Pancreas (tissue), 10 donors: ENCODE data around the gene PDE6D. TPM values are rescaled to one million over a fixed set of nuclear protein-coding genes. Genes with fewer than 3 reads are reported as not detected.

ENCODE experiments used
- ATAC-seq, 4 donors: fragments of 200-7000 bp; cut with Tn5 transposase; one replicate each; pipeline versions ENCODE4 v1.8.0 to v1.9.1; 2020; ENCODE audit warnings: mild to moderate bottlenecking in 4 of 4, moderate library complexity in 4 of 4
- DNase-seq, 6 donors: peaks; one replicate each; pipeline ENCODE4 v3.0.0-alpha.2; 2020
- FAIRE-seq: peaks from 2 replicates; lab custom pipeline; 2012; peaks lifted over from hg19 to GRCh38; lab: Jason Lieb, UNC
- H3K27ac ChIP-seq, 4 donors: fragments of 200-600 bp; sonication (generic); 1 replicate in 3 of 4; 2 replicates in 1 of 4; pipeline versions ENCODE4 v1.5.0 to v1.8.0; 2020
- H3K27me3 ChIP-seq, 4 donors: fragments of 200-600 bp; one replicate each; pipeline ENCODE4 v1.8.0; 2021
- H3K36me3 ChIP-seq, 3 donors: fragments of 200-600 bp; sonication (generic) in 1 of 3; one replicate each; pipeline versions ENCODE4 v1.5.0 to v1.8.0; 2020 to 2021
- H3K4me1 ChIP-seq, 3 donors: fragments of 200-600 bp; one replicate each; pipeline ENCODE4 v1.8.0; 2021
- H3K4me3 ChIP-seq, 4 donors: fragments of 200-600 bp; sonication (generic) in 2 of 4; one replicate each; pipeline versions ENCODE4 v1.5.0 to v1.8.0; 2020 to 2021
- H3K9me3 ChIP-seq, 4 donors: fragments of 200-600 bp; one replicate each; pipeline ENCODE4 v1.8.0; 2021
- WGBS, 2 donors: extraction: QIAGEN DNeasy Blood & Tissue Kit; methylation state at CpG; one replicate each; pipeline ENCODE4 v1.1.7; 2013; 5-methylcytosine and 5-hydroxymethylcytosine counted together
- intact Hi-C, 3 donors: fragments of 100-400 bp; cut with DNase I; formaldehyde crosslinking; loops; one replicate each; pipeline versions ENCODE4 v1.11.1 to v1.14.2; 2022
- polyA plus RNA-seq, 2 donors: library from polyadenylated mRNA; stranded (reverse); fragments of 200-250 nt; gene quantifications; one replicate each; pipeline ENCODE4 v1.2.3, GENCODE V29; 2013
- total RNA-seq, 6 donors: library from RNA; stranded (reverse); fragmentation: NEBNext Ultra II Directional in 4 of 6; extraction: Animal tissue kit (Norgen Biotek cat#: 25700) in 4 of 6; gene quantifications; one replicate each; pipeline versions ENCODE4 v1.2.1 to v1.2.4, GENCODE V29; 2021 to 2023
- TF ChIP-seq, protein P1 (sequence below), 4 donors: fragments of 200-600 bp; sonication (generic) in 3 of 4; IDR thresholded peaks; one replicate each; pipeline versions ENCODE4 v1.5.0 to v1.8.0; 2021; ENCODE audit warnings: antibody characterized with exemption in 4 of 4
- donor health status: healthy with polysubstance abuse.
- donor health status: DM: no; HTN: no; CAD: no; lungs with moderate emphysema.
- donor health status: DM: no; HTN: no; CAD: no.
- donor health status: control.
- donor health status: control.
- donor health status: Bipolar disorder and iron deficiency.
- donor health status: DM: yes; HTN: yes; CAD: no.
- donor health status: DM: no; HTN: no; CAD: no.
- donor health status: DM: no; HTN: no; CAD: no.
- donor health status: DM: yes; HTN: yes; CAD: no.

The PDE6D gene
- total and polyA plus RNA-seq, 8 donors = 5.6 to 14.0 (median 7.6) TPM

DNA sequence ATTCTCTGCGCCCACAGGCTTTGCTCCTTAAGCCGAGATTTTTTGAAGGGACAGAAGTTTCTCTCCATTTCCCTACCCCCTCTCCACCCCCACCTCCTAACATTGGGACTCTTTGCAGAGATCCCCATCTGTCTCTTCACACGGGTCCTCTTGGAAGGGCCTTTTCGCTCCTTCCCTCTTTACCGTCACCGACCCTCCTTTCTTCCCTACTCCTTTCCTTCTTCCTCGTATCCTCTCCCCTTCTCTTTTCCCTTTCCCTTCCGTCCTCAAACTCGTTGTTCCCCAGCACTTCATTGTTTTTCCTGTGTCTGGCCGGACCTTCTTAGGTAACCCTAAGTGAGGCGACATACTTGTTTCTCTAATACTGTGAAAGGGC, 5.8 kb upstream of the PDE6D start:
- Histone ChIP-seq H3K9me3 (no peaks in the 10 kb centered on the region), H3K36me3 (no peaks in the 10 kb centered on the region), H3K4me1 (peaks cover 0 to 28% (median 25%) of the 10 kb centered on the region in 3 donors), H3K27ac (no peak overlapping the region), H3K27me3 (no peaks in the 10 kb centered on the region), H3K4me3 (peak overlapping the region; percentile 81 to 96 (median 88))
- FAIRE-seq = no peak
- 9 to 12% methylated on average over 11 of the region's 11 CpGs for WGBS, 2 donors
- DNase-seq = no peak
- ATAC-seq = no peak
- intact Hi-C loops = no loop called here
- TF ChIP-seq, protein P1, sequence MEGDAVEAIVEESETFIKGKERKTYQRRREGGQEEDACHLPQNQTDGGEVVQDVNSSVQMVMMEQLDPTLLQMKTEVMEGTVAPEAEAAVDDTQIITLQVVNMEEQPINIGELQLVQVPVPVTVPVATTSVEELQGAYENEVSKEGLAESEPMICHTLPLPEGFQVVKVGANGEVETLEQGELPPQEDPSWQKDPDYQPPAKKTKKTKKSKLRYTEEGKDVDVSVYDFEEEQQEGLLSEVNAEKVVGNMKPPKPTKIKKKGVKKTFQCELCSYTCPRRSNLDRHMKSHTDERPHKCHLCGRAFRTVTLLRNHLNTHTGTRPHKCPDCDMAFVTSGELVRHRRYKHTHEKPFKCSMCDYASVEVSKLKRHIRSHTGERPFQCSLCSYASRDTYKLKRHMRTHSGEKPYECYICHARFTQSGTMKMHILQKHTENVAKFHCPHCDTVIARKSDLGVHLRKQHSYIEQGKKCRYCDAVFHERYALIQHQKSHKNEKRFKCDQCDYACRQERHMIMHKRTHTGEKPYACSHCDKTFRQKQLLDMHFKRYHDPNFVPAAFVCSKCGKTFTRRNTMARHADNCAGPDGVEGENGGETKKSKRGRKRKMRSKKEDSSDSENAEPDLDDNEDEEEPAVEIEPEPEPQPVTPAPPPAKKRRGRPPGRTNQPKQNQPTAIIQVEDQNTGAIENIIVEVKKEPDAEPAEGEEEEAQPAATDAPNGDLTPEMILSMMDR (IDR thresholded peaks at IDR 0.05) = no peak

DNA sequence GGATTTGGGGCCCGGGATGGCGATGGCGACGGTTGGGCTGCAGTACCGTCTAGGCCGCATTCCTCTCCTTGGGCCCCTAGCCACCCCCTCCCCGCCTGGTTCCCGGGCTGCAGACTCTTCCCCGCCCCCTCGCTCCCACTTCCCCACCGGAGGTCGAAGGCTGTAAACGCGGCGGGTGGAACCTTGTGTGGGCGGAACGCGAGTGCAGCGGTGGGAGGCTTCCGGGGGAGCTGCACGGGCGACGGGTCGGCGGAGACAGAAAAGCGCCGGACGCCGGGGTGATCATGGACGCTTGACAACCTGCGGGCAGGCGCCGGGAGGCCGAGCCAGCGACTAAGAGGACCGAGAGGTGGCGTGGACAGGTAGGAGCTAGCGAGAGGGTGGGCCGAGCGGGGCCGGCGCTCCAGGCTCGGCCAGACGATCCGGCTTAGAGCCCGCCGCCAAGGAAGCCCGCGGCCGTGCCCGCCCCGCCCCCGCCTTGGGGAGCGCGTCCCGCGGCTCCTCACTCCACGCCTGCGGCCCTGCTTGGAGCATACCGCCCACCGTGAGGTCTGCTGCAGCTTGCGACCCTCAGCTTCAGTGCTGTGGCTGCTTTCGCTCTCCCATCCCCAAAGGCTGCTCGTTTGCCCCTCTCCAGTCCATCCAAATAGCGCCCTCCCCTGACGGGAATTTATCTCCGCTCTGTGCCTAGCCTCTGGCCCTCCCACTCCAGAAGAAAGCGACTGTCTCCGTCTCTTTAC, 5.3 kb upstream of the PDE6D start, which contains the start of gene COPS7B:
COPS7B (plus strand) TSS at position 269 of the 740 bp plus-strand sequence. CDS start 2,126 bp downstream, outside the sequence.
- ATAC-seq (peak; percentile 73 to 81 (median 78)), DNase-seq (peak; percentile 67 to 94 (median 78)), FAIRE-seq (no peak)
- TF ChIP-seq, protein P1 (IDR thresholded peaks at IDR 0.05) = no peak
- H3K27ac ChIP-seq = peak within 1 kb of the TSS in 3 of 4 donors; percentile 6 to 53 (median 10)
- peak within 1 kb of the TSS; percentile 81 to 96 (median 88) for H3K4me3 ChIP-seq
- no peaks in the 10 kb centered on the region for H3K27me3 ChIP-seq
- 1% methylated on average over 58 to 69 of the region's 69 CpGs for WGBS, 2 donors
- no peaks in the 10 kb centered on the region for H3K36me3 ChIP-seq
- peaks cover 0 to 28% (median 25%) of the 10 kb centered on the region in 3 donors for H3K4me1 ChIP-seq
- H3K9me3 ChIP-seq = no peaks in the 10 kb centered on the region
- intact Hi-C loops = no loop called here

- ATAC-seq = no peak
- H3K27ac ChIP-seq = peak overlapping the region in 3 of 4 donors; percentile 6 to 53 (median 10)
- TF ChIP-seq, protein P1 (IDR thresholded peaks at IDR 0.05) = no peak
These were observed 4.7 kb upstream of the PDE6D start for GRCh38 chr2:231785822-231786176.

DNA sequence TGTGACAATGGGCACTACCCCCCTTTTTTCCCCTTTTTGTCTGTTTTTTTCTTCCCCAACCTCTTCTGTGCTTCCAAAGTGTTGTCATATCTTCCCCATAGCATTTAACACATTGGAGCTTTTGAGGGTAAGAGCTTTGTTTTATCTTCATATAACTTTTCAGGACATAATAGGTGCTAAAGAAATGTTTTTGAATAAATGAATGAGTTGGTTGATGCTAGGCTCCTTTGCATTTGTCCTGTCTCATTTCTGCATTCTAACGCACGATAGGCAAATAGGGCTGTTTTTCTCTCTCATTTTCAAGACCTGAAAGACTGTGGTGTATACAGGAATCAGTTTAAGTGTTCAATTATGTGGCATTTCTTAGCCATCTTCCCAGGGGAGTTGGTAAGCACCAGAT, 4.3 kb upstream of the PDE6D start:
- Histone ChIP-seq H3K36me3 (no peaks in the 10 kb centered on the region), H3K27ac (no peak overlapping the region), H3K27me3 (no peaks in the 10 kb centered on the region), H3K9me3 (no peaks in the 10 kb centered on the region), H3K4me1 (peaks cover 0 to 28% (median 25%) of the 10 kb centered on the region in 3 donors), H3K4me3 (no peak overlapping the region)
- WGBS, 2 donors = 84 to 86% methylated on average over 2 of the region's 2 CpGs
- intact Hi-C loops = no loop called here
- no peak for DNase-seq
- TF ChIP-seq, protein P1 (IDR thresholded peaks at IDR 0.05) = no peak
- ATAC-seq = no peak
- no peak for FAIRE-seq

More at GRCh38 chr2:231785822-231786176, 4.7 kb upstream of the PDE6D start:
- Histone ChIP-seq H3K27me3 (no peaks in the 10 kb centered on the region), H3K36me3 (no peaks in the 10 kb centered on the region), H3K4me1 (peaks cover 0 to 28% (median 25%) of the 10 kb centered on the region in 3 donors), H3K9me3 (no peaks in the 10 kb centered on the region), H3K4me3 (peak overlapping the region; percentile 81 to 96 (median 88))
- intact Hi-C loops = no loop called here
- DNase-seq (no peak), FAIRE-seq (no peak)
- WGBS, 2 donors = 21 to 23% methylated on average over 6 of the region's 6 CpGs
